Dermis microvascular lymphatic vessel endothelial cell (primary cell): ENCODE results near the gene GAD1. TPM values are rescaled to one million over a fixed set of nuclear protein-coding genes. Genes with fewer than 3 reads are reported as not detected.

ENCODE experiments used
- DNase-seq, 2 donors: peaks; one replicate each; pipeline versions ENCODE4 v3.0.0 to v3.0.0-alpha.2; 2010; ENCODE audit warnings: low read depth in 2 of 2
- total RNA-seq: library from RNA; depleted of rRNA; stranded (reverse); fragments of >200 nt; gene quantifications from 2 replicates; pipeline ENCODE4 v1.2.1, GENCODE V29; 2014

GAD1 gene
- total RNA-seq, 1 donor from 2014 or later: 0.26 TPM

DNA sequence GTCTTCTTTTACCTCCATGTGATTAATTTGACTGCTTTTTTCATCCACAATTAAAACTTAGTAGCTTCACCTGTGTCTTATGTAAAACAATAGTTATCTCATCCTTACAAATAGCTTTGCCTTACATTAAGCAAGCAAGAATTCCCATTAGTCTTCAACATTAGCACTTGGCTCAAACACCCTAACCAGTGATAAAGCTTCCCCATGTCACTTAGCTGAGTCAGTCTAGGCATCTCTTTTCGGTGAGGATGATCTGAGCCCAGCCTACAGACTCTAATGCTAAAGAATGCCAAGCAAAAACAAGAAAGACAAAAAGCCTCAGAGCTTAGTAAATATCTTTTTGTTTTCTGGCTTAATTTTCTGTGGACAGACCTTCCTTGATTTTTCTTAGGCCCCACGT, 26.1 kb downstream of the GAD1 start:
- no peak for DNase-seq

DNA sequence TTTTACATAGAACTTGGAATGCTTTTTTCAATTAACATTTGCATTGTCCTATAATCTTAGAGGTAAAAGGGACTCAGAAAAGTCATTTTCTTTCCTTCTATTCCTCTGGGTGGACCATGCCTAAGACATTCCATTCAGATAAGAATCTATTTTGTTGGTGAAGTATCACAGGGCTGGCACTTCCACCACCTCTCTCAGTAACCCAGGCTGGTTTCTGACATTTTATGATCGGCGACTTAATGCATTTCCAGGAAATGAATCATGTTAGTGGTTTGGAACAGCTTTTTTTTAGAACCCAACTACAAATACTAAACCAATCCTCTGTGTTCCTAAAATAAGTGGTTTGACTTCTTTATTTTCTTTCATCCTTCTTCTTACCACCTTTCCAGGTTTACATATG, 27.0 kb downstream of the GAD1 start:
- DNase-seq: peak in 1 of 2 donors; percentile 37

DNA sequence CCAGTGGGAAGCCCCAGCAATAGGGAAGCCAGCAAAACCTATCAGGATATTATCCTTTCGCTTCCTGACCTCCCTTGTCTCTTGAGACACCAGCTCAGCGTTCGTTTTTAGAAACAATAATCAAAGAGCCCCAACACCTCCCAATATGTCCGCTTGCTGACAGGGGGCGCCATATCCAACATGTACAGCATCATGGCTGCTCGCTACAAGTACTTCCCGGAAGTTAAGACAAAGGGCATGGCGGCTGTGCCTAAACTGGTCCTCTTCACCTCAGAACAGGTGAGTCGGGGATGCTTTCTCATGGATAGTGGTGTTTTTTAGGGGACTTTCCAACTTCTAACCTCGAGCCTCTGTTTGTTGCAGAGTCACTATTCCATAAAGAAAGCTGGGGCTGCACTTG, 28.7 kb downstream of the GAD1 start:
- DNase-seq: no peak

DNA sequence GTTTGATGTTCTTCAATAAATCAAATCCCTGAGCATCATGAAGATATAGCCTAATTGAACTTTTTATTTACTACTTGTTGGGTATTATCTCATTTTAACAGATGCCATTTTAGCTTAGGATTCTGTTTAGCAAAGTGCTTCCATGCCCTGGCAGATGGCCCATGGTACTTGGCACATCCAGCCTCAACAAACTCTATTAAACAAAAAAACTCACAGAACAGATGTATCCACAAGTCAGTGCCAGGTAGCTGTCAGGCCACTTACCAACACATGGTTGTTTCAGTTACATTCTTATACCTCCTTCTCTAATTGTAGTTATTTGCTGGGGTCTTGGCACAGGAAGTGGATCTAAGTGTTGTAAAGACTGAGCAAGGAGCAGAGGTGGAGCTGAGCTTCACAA, 29.6 kb downstream of the GAD1 start:
- DNase-seq: no peak

DNA sequence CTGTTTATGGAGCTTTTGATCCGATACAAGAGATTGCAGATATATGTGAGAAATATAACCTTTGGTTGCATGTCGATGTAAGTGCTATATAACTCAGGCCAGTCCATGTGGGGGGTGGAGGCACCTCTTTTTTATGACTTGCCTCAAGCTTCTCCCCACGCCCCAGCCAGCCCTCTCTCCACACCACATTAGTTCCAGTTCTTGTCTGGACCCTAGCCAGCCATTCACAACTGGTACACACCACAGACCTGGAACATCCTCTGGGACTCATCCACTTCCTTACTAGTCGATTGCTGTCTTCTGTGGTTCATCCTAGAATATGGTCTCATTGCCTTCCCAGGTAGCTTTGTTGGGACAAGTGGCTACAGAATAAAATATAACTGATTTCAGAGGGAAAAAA, 31.0 kb downstream of the GAD1 start:
- no peak for DNase-seq

GRCh38 chr2:170848587-170848986, 31.9 kb downstream of the GAD1 start:
- DNase-seq: no peak

DNA sequence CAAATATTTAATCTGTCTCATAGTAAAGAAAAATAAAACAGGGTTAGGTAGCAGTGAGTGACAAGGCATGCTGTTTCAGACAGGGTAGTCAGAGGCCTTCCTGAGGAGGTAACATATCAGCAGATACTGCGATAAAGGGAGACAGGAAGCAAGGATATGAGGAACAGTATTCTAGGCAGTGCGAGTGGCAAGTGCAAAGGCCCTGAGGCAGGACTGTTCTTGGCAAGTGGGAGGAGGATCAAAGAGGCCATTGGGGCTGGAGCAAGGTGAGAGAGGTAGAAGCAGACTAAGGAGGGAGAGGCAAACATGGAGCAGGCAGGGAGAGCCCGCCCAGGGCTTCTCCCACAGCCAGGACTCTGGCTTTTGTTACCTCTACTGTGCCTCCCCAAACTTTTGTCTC, 33.6 kb downstream of the GAD1 start:
- DNase-seq: no peak

- DNase-seq: no peak
These were observed 34.9 kb downstream of the GAD1 start for GRCh38 chr2:170851635-170852034.

- DNase-seq: no peak
These were observed 39.4 kb downstream of the GAD1 start for GRCh38 chr2:170856066-170856465.

DNA sequence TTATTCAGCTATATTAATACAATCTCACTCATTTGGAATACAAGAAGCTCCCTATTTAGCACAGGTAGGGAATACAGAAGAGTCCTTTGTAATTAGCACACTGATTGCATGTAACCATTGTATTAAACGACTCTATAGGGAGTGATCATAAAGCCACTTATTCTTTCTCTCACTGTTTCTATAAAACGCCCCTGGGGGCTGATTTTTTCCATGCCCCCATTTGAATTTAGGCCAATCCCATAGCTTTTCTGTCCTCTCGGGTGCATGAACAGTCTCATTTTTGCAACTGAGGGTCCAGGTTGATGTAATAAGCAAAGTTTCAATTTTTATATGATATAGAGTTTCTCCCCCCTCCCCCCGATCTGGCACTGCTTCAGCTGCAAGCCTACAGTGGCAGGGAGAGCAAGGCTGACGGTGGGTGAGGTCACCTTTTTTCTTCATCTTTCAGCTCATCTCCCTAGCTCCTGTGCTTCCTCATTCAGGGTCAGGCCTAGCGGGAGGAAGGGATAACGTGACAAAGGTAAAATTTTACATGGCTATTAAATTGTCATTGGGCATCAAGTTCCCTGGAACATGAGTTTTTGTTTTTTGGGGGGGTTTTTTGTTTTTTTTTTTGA, 45.7 kb downstream of the GAD1 start:
- DNase-seq: no peak

GRCh38 chr2:170863087-170863486, 46.4 kb downstream of the GAD1 start:
- DNase-seq: no peak

GRCh38 chr2:170869036-170869435, 52.3 kb downstream of the GAD1 start:
- DNase-seq: no peak

DNA sequence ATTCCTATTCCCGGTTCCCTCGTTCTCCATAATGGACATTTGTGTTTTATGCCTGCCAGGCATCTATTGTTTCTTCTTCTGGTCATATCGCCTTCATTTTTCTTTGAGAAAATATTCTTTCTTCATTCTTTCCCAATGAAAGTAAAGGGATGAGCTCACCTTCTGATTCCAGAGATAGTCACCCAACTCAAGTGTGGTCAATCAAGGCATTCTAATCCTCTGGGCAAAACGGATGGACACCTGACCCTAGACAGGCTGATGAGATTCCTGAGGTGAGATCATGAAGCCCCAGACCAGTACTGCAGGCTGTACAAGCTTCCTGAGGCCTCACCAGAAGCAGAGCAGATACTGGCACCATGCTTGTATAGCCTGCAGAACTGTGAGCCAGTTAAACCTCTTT, 52.8 kb downstream of the GAD1 start:
- DNase-seq: no peak

DNA sequence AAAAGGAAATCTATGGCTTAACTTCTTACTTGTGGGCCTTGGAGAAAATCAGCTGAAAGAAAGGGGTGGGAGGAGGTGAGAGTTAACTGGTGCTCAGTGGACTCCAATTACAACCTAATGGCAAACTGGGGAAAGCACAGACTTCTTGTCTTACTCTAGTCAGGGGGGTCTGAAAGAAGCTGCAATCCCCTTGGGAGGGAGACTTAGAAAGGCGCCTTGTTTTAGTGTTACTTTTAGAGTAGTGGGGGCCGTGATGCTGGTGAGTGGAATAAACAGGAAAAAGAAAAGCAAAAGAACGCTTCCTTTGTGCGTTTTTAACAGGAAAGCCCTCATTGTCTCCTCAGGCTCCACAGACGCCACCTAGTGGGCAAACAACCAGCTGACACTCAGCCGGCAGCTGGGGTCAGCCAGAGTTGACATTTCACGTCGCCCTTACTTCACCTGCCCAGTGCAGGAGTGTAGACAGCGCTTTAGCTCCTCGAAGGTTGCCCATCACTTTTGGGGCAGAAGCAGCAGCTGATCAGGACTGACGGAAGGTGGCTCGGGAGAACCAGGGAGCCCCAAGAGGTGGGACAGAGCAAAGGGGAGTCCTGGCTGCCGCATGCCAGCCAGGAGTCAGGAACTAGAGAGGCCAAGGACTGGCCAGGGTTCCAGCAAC, 56.5 kb downstream of the GAD1 start:
- DNase-seq: peak; percentile 52 to 72

DNA sequence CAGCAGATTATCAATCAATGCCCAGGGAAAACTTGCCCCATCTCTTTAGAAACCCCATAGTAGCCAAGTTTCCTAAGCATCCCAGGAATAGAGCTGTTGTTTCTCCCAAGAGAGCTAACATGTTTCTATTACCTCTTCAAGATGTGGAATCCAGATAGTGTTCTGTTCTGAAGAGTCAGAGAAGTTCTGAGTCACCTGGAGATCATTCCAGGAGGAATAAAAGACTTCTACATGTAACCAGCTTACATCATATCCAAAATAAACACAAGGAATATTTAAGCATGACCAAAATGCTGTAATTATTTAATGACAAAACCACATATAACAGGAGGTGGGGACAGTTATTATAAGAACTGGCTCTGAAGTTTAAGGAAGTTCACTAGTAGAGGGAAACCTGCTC, 61.4 kb downstream of the GAD1 start:
- DNase-seq: no peak

DNA sequence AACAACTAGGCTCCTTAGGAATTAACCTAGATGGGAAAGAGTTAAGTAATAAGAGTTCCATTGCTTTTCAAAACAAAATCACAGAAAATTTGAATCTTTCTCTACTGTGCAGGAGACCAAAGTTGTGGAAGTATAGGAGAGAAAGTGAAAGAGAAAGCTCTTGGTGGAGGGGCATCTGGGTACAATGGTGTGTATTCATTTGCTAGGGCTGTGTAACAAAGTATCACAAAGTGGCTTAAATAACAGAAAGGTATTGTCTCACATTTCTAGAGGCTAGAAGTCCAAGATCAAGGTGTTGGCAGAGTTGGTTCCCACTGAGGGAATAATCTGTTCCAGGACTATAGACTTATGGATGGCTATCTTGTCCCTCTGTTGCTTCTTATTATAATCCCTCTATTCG, 61.8 kb downstream of the GAD1 start:
- DNase-seq: no peak

- no peak for DNase-seq
These were observed 65.2 kb downstream of the GAD1 start for GRCh38 chr2:170881840-170882239.

- DNase-seq: no peak
These were observed 66.1 kb downstream of the GAD1 start for GRCh38 chr2:170882758-170883157.

GRCh38 chr2:170883683-170884082, 67.0 kb downstream of the GAD1 start:
- DNase-seq: no peak

- no peak for DNase-seq
These were observed 68.6 kb downstream of the GAD1 start for GRCh38 chr2:170885130-170885791.

- DNase-seq: no peak
These were observed 69.7 kb downstream of the GAD1 start for GRCh38 chr2:170886386-170886785.

DNA sequence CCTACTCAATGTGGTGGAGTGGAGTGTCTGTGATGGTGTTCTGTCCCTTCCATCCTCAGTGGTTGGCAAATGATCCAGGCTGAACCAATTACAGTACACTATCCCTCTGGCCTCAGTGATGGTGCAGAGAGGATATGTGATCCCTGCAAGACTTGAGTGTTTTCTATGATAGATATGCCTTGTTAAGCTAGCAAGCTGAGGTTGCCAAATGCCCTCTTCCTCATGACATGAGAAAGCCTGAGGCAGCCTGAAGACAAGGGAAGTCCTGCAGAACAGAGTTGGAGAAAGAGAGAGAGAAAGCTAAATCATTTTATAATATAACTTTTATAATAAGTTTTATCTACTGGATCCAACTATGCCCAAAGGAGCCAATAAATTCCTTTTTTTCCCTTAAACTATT, 70.8 kb downstream of the GAD1 start:
- no peak for DNase-seq

DNA sequence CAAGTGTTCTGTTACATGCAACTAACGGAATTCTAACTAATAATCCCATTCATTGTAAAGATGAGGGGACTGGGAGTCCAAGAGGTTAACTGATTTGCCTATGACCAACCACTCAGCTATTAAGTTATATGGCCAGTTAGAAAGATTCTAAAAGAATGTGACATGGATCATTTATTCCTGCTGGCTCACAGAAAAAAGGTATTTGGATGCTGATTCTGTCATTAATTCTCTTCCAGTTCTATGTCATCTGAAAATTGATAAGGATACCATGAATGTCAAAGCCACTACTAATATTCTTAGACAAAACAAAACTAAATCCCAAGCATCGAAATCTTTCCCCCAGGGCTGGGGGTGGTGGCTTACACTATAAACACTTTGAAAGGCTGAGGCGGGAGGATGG, 71.2 kb downstream of the GAD1 start:
- no peak for DNase-seq
